OCI-LY7 (cell line): ENCODE results near the gene MCOLN3.

Experiments
- CTCF ChIP-seq: fragments of 200-600 bp; sonication (generic); conservative IDR thresholded peaks from 2 replicates; pipeline ENCODE4 v1.5.1; 2014; ENCODE audit warnings: mild to moderate bottlenecking, antibody characterized with exemption, low read length, moderate library complexity, mixed read lengths
- EZH2phosphoT487 ChIP-seq: fragments of 200-600 bp; sonication (generic); IDR thresholded peaks from 2 replicates; pipeline ENCODE4 v1.6.1; 2018; ENCODE audit warnings: low read depth, borderline replicate concordance, mild to moderate bottlenecking, mixed run types, antibody characterized with exemption, low read length, moderate library complexity, mixed read lengths

GRCh38 chr1:84969489-84970250 is 78.6 kb downstream of the MCOLN3 start:
- TF ChIP-seq CTCF (no peak), EZH2phosphoT487 (no peak)
